T1000 (cell line): Measurements from ENCODE around the gene CUTC.
"Not testable (repeated sequence)": the region's sequence is repeated elsewhere in the genome, so short reads cannot be mapped to it uniquely, and the experiment has no call there.

Experiments used
- DNase-seq: peaks from one replicate; lab custom pipeline; 2025; ENCODE audit warnings: mixed read lengths; lab: John Stamatoyannopoulos, UW

Gene CUTC

DNA sequence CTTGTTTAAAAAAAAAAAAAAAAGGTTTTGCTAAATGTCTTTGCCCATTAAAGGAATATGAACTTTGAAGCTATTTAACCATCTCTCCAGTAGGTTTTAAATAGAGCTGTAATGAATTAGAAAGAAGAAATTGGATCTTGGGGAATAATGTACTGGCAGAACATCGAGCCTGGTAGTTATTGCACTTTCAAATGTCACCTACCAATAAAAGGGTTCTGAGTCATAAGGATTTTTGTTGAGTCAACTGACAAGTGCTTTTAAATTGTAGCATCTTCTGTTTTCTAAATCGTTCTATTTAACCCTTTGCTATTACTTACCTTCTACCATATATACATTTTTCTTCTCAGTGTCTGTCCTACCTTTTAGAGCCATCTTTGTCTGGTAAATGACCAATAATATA, 10.7 kb downstream of the CUTC start:
- DNase-seq: no peak

- no peak for DNase-seq
Observed at GRCh38 chr10:99743841-99744240, 11.8 kb downstream of the CUTC start.

DNA sequence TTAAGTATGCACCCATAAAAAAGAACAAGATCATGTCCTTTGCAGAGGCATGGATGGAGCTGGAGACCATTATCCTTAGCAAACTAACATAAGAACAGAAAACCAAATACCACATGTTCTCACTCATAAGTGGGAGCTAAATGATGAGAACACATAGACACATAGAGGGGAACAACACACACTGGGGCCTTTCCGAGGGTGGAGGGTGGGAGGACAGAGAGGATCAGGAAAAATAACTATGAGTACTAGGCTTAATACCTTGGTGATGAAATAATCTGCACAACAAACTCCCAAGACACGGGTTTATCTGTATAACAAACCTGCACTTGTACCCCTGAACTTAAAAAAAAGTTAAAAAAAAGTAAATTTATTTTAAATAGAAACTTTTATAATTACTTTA, 14.1 kb downstream of the CUTC start:
- DNase-seq: not testable (repeated sequence)

DNA sequence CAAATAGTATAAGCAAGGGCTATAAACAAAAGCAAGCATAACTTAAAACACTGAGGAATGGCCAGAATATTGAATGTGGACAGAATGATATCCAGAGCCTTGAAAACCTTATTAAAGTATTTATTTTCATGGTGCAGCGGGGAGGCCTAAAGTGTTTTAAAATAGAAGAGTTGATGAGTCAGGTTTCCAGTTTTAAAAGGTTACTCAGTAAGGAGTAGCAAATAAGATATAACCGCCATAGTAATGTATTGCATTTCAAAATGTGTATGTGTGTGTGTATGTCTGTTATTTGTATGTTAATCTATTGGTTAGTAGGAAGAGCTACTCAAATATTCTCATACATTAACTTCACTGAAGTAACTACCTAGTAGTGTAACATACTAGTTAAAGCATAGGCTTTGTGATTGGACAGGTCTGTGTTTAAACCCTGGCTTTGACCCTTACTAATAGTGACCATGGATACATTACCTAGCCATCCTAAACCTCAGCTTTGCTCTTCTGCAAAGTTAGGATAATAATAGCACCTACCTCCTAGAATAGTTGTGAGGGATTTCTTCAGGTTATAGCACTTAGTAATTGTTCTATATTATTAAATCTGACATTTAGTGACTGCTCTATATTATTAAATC, 16.9 kb downstream of the CUTC start:
- DNase-seq: no peak

DNA sequence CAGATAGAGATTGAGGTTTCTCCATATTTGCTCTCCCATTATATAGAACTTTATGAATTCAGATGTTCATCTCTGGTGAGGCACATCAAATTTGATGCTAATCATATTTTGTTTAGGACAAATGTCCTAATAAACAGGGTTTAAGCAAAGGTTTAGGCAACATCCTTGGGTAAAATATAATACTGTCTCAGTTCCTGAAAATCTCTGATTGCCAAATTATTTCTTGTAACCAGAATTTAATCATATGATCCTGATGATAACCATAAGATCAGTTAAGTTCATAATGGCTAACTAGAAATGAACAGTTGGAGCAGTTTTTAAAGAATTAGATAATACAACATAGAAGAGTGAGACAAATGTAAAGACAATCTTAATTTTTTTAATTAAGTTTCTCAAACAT, 18.6 kb downstream of the CUTC start:
- no peak for DNase-seq

- no peak for DNase-seq
Observed at GRCh38 chr10:99754670-99755069, 22.6 kb downstream of the CUTC start.

DNA sequence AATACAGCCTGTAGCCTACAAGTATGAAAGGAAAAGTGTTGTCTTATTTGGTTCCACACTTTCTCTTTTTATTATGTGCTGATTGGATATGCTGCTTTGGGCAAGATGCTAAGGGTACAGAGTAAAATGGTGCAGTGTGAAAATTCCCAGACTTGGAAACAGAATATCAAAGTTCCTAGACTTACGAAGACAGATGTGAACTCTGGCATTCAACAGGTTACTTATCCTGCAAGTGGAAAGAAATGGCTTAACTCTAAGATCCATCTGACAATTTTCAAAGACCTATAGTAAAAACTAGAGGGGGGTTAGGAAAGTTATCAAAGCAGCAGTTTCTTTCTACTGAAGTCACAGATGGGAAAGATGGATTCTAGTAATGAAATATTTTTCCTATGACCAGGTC, 24.1 kb downstream of the CUTC start:
- DNase-seq: no peak

DNA sequence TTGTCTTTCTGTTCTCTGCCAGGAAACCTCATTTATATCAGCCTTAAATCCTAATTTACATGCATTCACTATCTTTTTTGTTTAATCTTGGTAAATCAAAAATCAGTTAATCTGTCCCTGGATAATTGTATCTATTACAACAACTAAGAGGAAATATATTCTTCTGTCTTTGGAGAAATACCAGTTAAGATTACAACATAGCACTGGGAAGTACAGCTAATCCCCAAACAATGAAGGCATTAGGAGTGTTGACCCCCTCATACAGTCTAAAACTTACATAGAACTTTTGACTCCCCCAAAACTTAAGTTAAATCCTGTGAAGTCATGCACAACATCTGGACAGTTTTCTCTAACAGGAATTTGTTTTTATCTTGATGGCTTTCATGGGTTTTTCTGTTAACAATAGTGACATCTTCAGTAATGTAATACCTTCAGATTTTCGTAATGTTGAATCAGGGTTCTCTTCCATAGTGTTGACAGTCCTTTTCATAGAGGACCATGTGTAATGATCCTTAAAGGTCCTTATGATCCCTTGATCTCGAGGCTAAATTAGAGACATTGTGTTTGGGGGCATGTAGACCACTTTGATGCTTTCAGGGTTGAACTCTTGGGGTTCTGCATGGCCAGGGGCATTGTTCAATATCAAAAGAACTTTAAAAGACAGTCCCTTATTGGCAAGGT, 26.3 kb downstream of the CUTC start:
- no peak for DNase-seq

GRCh38 chr10:99760321-99760720, 28.3 kb downstream of the CUTC start:
- no peak for DNase-seq

GRCh38 chr10:99761365-99761764, 29.3 kb downstream of the CUTC start:
- no peak for DNase-seq

DNA sequence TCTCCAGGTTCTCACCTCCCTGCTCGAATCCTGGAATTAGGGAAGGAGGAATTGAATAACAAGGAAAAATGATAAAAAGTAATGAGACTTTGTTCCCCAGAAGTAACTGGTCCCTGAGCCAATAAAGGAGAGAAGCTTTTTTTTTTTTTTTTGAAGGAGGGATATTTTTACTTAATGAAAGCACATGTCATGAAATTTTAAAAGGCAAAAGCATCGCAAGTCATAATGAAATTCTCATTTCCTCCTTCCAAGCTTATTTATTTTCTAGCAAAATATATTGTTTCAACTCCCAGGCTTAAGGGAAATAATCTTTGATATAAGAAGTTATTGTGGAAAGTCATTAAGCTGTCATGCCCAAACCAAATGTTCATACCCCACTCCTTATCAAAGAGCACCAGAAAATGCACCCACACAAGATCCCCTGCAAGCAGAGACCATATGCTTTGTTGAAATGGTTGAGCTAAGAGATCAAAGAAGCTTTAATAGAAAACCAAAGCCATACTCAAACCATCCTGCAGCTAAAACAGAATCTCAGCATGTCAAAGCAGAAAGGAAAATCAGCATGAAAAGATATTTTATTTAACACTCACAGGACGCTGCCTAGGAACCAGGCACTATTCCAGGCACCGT, 33.8 kb downstream of the CUTC start:
- DNase-seq: no peak

DNA sequence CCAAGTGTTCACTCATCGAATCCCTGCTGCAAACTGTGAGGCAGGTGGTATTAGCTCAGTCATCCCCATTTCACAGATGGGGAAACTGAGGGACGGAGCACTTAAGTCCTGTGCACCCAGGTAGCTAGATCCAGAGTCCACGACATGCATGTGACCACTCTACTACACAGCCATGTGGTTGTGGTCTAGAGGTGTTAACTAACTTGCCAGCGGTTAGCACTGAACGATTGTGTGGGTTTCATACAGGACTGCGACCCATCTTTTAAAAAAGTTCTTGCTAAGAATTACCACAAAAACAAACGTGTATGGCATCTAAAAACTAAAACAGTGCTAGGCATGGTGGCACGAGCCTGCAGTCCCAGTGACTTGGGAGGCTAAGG, 34.3 kb downstream of the CUTC start:
- DNase-seq: no peak

- DNase-seq: no peak
Observed at GRCh38 chr10:99767901-99768300, 35.9 kb downstream of the CUTC start.

GRCh38 chr10:99768556-99768955, 36.5 kb downstream of the CUTC start:
- no peak for DNase-seq

DNA sequence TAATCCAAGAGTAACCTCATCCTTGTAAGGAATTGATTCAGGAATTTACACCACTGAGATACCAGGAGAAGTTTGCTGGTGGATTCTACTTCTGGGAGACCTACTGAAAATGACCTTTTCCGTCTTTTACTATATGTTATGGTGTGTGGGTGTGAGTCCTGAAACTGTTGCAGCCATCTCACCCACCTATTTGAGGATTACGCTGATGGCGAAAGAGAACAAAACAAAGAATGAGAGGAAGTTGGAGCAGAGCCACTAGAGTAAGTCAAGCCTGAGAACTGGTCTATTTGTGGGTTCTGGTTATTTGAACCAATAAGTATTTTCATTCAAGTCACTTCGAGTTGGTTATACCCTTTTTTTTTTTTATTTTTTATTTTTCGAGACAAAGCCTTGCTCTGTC, 37.7 kb downstream of the CUTC start:
- no peak for DNase-seq

- no peak for DNase-seq
Observed at GRCh38 chr10:99770408-99771045, 38.5 kb downstream of the CUTC start.

GRCh38 chr10:99775850-99776249, 43.8 kb downstream of the CUTC start:
- DNase-seq: no peak

DNA sequence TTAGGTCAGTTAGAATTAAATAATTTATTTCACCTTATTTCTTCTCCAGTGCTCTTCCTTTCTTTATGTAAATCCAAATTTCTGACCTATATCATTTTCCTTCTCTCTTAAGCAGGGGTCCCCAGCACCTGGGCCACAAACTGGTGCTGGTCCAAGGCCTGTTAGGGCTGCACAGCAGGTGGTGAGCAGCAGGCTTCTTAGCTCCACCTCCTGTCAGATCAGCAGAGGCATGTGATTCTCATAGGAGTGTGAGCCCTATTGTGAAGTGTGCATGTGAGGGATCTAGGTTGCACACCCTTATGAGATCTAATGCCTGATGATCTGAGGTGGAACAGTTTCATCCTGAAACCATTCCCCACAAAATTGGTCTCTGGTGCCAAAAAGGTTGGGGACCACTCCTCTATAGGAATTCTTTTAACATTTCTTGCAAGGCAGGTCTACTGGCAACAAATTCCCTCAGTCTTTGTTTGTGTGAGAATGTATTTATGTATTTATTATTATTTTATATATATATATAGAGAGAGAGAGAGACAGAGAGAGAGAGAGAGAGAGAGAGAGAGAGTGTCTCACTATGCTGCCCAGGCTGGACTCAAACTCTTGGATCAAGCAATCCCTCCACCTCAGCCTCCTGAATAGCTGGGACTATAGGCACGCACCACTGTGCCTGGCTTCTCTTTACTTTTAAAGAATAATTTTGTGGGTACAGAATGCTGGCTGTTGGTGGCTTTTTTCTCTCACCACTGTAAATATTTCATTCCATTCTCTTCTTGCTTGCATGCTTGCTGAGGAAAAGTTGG, 46.1 kb downstream of the CUTC start:
- no peak for DNase-seq

DNA sequence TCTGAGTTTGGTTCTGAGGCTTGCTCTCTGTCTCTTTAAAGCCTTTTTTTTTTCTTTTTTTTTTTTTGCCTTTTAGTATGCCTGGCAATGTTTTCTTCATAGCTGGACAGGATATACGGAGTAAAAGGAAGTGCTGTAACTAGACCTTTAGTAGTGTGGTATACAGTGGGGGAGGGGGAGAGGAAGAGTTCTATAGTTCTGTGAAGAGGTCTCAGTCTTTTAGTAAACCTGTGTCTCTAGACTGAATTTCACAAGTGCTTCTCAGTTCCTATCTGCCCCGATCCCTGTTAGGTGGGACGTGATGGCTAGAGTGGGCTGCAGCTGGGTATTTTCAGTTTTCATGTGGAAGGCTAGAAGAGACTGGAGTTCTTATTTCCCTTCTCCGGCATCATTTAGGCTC, 47.3 kb downstream of the CUTC start:
- DNase-seq: no peak

GRCh38 chr10:99781734-99782429, 49.8 kb downstream of the CUTC start:
- no peak for DNase-seq

DNA sequence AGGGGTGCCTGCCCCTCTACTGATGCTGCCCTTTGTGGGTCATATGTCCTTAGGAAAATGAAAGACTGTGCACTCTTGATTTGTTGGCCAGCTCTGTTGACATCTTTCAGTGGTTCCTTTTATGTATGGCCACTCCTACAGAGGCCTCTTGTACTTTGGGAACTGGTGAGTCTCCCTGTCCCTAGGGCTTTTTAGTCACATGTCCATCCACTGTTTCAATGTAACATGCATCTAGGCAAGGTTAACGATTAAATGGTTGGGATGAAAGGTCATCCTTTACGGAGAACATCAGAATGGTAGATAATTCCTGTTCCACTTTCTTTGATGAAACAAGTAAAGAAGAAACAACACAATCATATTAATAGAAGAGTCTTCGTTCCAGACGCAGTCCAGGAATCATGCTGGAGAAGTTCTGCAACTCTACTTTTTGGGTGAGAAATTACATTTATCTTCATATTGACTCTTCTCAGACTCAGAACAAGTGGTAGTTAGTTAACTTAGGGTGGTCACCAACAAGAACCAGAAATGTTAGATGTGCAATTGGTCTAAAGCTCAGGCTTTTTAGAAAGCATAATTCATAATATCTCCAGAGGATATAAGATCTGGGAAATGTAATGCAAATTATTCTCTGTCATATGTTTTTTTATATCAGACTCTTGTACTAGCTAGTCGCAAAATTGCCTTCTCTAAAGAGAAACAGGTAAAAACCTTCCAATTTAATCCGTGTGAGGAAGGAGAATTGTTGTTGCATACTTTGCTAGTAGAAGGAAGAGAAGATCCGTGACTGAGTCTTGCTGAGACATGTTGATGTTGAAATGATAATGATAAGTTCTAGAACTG, 50.6 kb downstream of the CUTC start, which contains the start of gene ABCC2:
Gene ABCC2 (plus strand): TSS at position 194 of the 840 bp plus-strand sequence. CDS start 205 bp downstream, at position 399.
- no peak for DNase-seq
